C1 segment of cervical spinal cord (tissue), 14 donors: ENCODE data around the gene NECTIN2.
"Not testable (repeated sequence)": the region's sequence is repeated elsewhere in the genome, so short reads cannot be mapped to it uniquely, and the experiment has no call there.

ENCODE experiments used
- DNase-seq, 14 donors: peaks; one replicate each; lab custom pipeline; 2025; lab: John Stamatoyannopoulos, UW

The NECTIN2 gene

GRCh38 chr19:44851427-44851826, 5.3 kb downstream of the NECTIN2 start:
- no peak for DNase-seq

- DNase-seq: no peak
Measured at GRCh38 chr19:44855606-44856005, 9.5 kb downstream of the NECTIN2 start.

GRCh38 chr19:44856421-44857083, 10.5 kb downstream of the NECTIN2 start:
- peak in 2 of 14 donors; percentile 3 to 16 for DNase-seq

GRCh38 chr19:44857837-44858236, 11.7 kb downstream of the NECTIN2 start:
- no peak for DNase-seq

- DNase-seq: not testable (repeated sequence)
Measured at GRCh38 chr19:44861576-44861975, 15.5 kb downstream of the NECTIN2 start.

- no peak for DNase-seq
Measured at GRCh38 chr19:44863990-44864389, 17.9 kb downstream of the NECTIN2 start.

GRCh38 chr19:44865196-44865767, 19.2 kb downstream of the NECTIN2 start:
- peak in 3 of 14 donors; percentile 16 to 46 (median 34) for DNase-seq

- DNase-seq: no peak
Measured at GRCh38 chr19:44866664-44867063, 20.6 kb downstream of the NECTIN2 start.

- no peak for DNase-seq
Measured at GRCh38 chr19:44867578-44867977, 21.5 kb downstream of the NECTIN2 start.

- peak in 4 of 14 donors; percentile 7 to 43 (median 17) for DNase-seq
Measured at GRCh38 chr19:44869733-44870470, 23.8 kb downstream of the NECTIN2 start.

- DNase-seq: no peak
Measured at GRCh38 chr19:44871809-44872208, 25.7 kb downstream of the NECTIN2 start.

GRCh38 chr19:44872661-44873060, 26.6 kb downstream of the NECTIN2 start:
- DNase-seq: no peak

- DNase-seq: no peak
Measured at GRCh38 chr19:44874317-44874716, 28.2 kb downstream of the NECTIN2 start.

GRCh38 chr19:44875666-44876451, 29.8 kb downstream of the NECTIN2 start:
- DNase-seq: no peak

GRCh38 chr19:44876930-44877535, 30.9 kb downstream of the NECTIN2 start:
- DNase-seq: no peak

- no peak for DNase-seq
Measured at GRCh38 chr19:44878120-44878865, 32.2 kb downstream of the NECTIN2 start.

- DNase-seq: no peak
Measured at GRCh38 chr19:44879309-44880065, 33.4 kb downstream of the NECTIN2 start.

- DNase-seq: no peak
Measured at GRCh38 chr19:44882063-44882462, 36.0 kb downstream of the NECTIN2 start.

GRCh38 chr19:44882619-44883397, 36.7 kb downstream of the NECTIN2 start:
- not testable (repeated sequence) for DNase-seq
